Stimulated activated CD4-positive, alpha-beta T cell treated with anti-CD3 and anti-CD28 coated beads, Interleukin-12 subunit alpha, Interleukin-12 subunit beta, amount 100 ng/mL, for 4 hours (primary cell): ENCODE data around the gene CNRIP1.

Source experiments
- DNase-seq: peaks from one replicate; pipeline ENCODE4 v3.0.0-alpha.2; 2020

CNRIP1 gene

DNA sequence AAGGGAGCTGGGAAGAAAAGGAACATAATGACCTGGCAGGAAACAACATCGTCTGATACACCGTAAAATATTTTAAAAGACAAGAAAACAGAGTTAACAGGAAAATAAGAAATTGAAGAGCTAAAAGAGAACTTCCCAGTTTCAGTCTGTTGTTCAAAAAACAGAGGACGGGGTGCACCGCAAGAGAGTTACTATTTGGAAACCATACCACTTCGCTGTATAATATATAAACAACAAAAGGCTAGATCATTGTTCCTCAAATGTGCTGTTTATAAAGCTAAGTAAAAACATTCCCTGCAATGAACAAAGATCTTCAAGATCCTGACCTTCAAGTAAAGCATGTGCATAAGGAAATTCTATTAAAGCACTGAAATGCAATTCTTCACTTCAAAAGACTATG, 69.6 kb downstream of the CNRIP1 start:
- DNase-seq: no peak

DNA sequence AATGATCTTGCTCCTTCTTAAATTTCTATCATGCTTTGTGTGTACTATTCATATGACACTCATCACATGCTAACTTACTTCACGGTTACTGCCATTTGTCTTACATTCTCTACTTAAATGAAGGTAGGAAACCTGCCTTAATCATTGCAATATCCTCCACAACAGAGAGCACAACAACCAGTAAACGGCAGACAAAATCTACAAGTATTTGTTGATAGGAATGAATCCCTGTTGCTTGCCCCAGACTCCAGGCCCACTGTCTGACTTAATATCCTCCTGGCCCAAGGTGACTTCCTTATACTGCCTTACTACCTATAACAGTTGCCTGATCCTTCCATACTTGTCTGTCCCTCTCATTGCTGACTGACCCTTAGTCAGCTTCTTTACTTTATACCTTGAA, 70.9 kb downstream of the CNRIP1 start:
- DNase-seq: no peak

DNA sequence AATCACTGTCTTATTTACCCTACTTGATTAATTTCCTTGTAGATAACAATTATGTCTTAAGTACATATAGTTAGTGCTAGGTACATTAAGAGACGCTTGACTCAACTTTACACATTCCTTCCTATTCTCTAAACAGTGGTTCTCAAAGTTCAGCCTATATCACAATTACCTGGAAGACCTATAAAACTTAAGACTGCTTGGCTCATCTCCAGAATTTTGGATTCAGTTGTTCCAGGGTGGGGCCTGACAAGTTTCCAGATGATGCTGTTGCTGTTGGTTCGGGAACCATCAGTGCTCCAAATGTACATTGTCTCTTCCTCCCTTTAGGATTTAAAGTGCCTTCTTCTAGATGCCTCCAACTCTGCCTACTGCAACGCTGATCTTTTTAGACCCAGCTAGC, 71.4 kb downstream of the CNRIP1 start:
- DNase-seq: no peak

DNA sequence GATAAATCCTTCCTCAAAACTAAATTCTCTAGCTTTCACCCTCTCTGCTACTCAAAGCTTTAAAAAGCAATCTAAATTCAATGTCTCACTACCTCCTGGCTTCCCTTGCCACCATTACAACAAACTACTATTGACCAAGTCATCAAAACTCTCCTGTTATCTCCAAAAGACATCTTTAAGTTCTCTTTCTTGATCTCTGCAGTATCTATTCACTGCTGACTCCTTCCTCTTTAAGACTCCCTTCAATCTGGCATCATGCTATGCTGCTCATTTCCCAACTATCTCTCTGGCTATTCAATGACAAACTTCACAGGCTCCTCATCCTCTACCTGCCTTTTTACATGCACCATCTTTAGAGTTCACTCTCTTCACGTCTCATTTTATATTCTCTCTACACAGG, 73.4 kb downstream of the CNRIP1 start:
- no peak for DNase-seq

DNA sequence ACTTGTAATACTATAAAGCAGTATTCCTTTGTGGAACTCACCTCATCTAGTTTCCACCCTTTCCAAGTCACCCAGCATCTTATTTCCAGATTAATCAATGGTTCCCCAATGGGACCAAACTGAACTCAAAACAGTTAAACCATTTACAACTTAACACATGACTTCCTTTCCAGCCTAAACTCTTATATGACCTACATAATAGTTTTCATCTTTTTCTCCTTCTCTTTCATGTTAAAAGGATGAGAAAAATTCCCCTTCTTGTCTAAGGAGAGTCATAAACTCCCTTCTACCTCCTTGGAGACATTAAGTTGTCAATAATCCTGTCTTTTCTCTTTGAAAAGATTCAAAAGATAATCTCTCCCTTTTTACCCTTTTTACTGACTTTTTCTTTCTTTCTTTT, 74.1 kb downstream of the CNRIP1 start:
- no peak for DNase-seq

DNA sequence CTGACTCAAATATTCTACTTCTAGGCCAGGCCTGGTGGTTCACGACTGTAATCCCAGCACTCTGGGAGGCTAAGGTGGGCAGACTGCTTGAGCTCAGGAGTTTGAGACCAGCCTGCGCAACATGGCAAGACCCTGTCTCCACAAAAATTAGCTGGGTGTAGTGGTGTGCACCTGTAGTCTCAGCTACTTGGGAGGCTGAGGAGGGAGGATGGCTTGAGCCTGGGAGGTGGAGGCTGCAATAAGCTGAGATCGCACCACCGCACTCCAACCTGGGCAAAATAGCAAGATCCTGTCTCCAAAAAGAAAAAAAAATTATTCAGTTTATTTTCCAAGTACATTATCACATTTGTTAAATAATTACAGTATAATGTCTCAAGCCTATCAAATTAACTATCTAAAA, 74.7 kb downstream of the CNRIP1 start:
- DNase-seq: no peak

DNA sequence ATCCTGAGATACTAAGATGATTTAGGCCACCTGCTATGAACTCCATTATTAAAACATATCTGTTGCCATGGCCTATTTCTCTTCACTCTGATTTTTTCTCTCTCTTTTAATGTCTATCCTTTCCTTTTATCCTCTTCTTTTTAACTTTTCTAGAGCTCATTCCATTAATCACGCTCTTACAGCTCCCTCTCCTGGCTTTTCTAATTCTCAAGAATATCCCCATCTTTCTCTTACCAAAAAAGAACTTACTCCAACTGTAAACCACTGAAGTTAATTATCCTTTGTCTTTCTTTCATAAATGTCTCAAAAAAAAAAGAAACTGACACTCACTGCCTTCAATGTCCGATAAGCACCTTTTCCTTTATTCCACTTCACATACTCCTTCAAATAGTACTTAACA, 75.3 kb downstream of the CNRIP1 start:
- no peak for DNase-seq
